SK-N-DZ (cell line): ENCODE results near the gene LRP1B.
A peak's percentile ranks its signal among the peaks of the same experiment; 100 is the strongest.
"Not testable (repeated sequence)": the region's sequence is repeated elsewhere in the genome, so short reads cannot be mapped to it uniquely, and the experiment has no call there.

Experiments
- DNase-seq: peaks from one replicate; pipeline ENCODE4 v3.0.0-alpha.2; 2015; ENCODE audit warnings: low spot score

Gene LRP1B

GRCh38 chr2:140565756-140566155 lies 1565.1 kb downstream of the LRP1B start:
- no peak for DNase-seq

GRCh38 chr2:140555701-140556100 lies 1575.1 kb downstream of the LRP1B start:
- DNase-seq, result no peak

GRCh38 chr2:140552634-140553033 lies 1578.2 kb downstream of the LRP1B start:
- DNase-seq, result no peak

- no peak for DNase-seq
Measured at GRCh38 chr2:140551287-140551686, 1579.5 kb downstream of the LRP1B start.

GRCh38 chr2:140550821-140551220 lies 1580.0 kb downstream of the LRP1B start:
- DNase-seq, result no peak

GRCh38 chr2:140544769-140545168 lies 1586.0 kb downstream of the LRP1B start:
- not testable (repeated sequence) for DNase-seq

- no peak for DNase-seq
Measured at GRCh38 chr2:140542627-140543026, 1588.2 kb downstream of the LRP1B start.

GRCh38 chr2:140539242-140539875 lies 1591.5 kb downstream of the LRP1B start:
- peak; percentile 1 for DNase-seq

- DNase-seq, result no peak
Measured at GRCh38 chr2:140529706-140530105, 1601.1 kb downstream of the LRP1B start.

- DNase-seq, result no peak
Measured at GRCh38 chr2:140528982-140529381, 1601.8 kb downstream of the LRP1B start.

GRCh38 chr2:140526575-140526974 lies 1604.2 kb downstream of the LRP1B start:
- DNase-seq, result no peak

GRCh38 chr2:140512106-140512505 lies 1618.7 kb downstream of the LRP1B start:
- no peak for DNase-seq

GRCh38 chr2:140509765-140510164 lies 1621.1 kb downstream of the LRP1B start:
- DNase-seq, result no peak

GRCh38 chr2:140508756-140509155 lies 1622.1 kb downstream of the LRP1B start:
- DNase-seq, result no peak

GRCh38 chr2:140506606-140507005 lies 1624.2 kb downstream of the LRP1B start:
- DNase-seq, result no peak

- DNase-seq, result no peak
Measured at GRCh38 chr2:140504601-140505000, 1626.2 kb downstream of the LRP1B start.

- no peak for DNase-seq
Measured at GRCh38 chr2:140502951-140503630, 1627.7 kb downstream of the LRP1B start.

- DNase-seq, result no peak
Measured at GRCh38 chr2:140498360-140498759, 1632.5 kb downstream of the LRP1B start.

GRCh38 chr2:140496714-140497113 lies 1634.1 kb downstream of the LRP1B start:
- no peak for DNase-seq

GRCh38 chr2:140491876-140492275 lies 1638.9 kb downstream of the LRP1B start:
- no peak for DNase-seq

GRCh38 chr2:140489193-140489592 lies 1641.6 kb downstream of the LRP1B start:
- no peak for DNase-seq

GRCh38 chr2:140481136-140481535 lies 1649.7 kb downstream of the LRP1B start:
- no peak for DNase-seq

GRCh38 chr2:140473851-140474250 lies 1657.0 kb downstream of the LRP1B start:
- no peak for DNase-seq
